NCI-H524 treated with DMSO at 0.1 percent for 48 hours (cell line): ENCODE measurements around the gene RPS19.

ENCODE experiments used
- DNase-seq: peaks from one replicate; lab custom pipeline; 2025; lab: John Stamatoyannopoulos, UW

The RPS19 gene

DNA sequence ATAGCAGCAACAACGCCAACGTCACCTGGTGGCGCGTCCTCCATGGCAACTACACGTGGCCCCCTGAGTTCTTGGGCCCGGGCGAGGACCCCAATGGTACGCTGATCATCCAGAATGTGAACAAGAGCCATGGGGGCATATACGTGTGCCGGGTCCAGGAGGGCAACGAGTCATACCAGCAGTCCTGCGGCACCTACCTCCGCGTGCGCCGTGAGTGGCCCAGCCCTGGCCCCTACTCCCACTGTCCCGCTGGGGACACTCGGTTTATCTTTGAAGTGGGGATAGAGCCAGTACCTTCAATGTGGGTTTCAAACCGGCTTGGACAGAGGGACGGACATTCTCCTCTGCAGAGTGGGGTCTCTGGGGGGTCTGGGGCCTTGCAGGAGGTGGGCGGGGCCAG is 19.0 kb downstream of the RPS19 start:
- DNase-seq = no peak

DNA sequence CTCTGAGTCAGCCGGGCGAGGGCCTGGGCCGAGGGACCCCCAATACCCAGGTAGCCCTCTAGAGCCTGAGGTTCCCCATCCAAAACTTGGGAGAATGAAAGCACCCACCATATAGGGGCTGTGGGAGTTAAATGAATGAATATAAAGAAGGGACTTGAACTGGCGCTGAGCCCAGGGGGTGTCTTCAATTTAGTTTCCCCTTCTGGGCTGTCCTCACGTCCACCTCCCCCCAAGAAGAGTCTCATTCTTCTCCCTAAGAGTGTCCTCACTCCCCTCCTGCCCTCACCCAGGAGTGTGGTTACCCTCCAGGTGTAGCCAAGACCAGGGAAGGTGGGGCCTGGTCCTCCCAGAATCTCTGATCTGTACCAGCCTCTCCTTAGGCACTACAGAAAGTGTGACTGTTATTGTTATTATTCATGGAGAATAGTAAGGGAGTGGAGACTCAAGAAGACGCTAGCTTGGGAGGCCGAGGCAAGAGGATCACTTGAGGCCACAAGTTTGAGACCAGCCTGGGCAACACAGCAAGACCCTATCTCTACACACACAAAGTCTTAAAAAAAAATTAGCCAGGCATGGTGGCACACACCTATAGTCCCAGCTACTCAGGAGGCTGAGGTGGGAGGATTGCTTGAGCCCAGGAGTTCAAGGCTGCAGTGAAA is 19.7 kb downstream of the RPS19 start:
- no peak for DNase-seq

DNA sequence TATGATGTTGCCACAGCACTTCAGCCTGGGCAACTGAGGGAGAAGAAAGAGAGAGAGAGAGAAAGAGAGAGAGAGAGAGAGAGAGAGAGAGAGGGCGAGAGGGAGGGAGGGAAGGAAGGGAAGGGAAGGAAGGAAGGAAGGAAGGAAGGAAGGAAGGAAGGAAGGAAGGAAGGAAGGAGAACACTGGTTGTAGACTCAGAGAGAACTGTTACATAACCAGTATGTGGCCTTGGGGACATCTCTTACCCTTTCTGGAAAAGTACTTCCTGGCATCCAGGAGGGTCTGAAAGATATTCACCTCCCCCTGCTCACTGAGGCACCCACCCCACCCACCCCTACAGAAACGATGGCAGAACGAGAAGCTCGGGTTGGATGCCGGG is 20.3 kb downstream of the RPS19 start:
- no peak for DNase-seq

DNA sequence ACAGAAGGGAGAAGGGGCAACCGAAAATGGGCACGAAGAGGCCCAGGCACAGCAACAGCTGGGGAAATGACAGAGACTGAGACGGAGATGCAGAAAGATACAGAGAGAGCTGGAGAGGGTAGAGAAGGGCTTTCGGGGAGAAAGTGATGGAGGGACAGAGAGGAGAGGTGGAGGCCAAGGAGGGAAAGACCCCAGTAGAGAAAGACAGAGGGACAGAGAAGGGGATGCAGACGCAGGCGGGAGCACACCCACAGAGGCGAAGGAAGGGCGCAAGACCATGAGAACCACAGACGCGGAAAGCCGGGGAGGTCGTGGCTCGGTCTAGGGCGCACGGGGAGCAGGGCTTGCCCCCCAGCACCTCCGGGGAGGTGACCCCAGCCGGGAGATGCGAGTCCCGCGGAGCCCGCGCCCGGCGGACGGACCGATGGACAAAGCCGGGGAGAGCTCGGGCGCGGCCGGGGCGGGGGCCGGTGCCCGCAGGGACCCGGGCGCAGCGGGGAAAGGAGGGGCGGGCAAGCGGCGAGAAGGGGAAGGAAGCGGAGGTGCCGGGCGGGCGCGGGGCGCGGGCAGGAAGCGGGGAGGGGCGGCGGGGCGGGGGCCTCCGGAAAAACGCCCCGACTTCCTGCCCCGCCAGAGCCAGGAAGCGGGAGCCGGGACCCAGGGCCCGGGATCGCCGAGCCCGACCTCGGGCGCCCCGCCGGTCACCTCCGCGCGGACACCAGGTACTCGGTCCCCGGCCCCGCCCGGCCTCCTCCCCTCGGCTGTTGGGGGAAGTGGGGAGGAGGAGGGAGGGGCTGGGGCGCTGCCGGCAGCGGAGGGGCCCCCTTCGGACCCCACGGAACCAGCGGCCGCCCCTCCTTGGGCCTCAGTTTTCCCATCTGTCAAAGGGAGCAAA is 22.8 kb downstream of the RPS19 start, which contains the start of gene ARHGEF1:
ARHGEF1 (plus strand) TSS at position 617 of the 895 bp plus-strand sequence. CDS start 4,899 bp downstream, outside the sequence.
- no peak for DNase-seq

DNA sequence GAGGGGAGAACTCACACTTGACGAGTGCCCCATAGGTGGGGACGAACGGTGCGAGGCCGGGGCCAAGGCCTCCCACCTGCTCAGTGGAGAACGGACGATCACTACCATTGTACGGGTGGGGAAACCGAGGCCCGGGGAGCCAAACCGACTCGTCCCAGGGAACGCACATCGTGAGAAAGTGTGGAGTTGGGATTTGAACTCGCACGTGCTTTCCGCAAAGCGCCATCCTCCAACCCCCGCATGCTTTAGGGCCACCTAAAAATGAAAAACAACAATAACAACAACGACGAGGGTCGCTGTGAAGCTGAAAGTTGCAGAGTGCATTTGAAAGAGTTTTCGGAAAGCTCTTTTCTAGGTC is 23.4 kb downstream of the RPS19 start:
- no peak for DNase-seq

DNA sequence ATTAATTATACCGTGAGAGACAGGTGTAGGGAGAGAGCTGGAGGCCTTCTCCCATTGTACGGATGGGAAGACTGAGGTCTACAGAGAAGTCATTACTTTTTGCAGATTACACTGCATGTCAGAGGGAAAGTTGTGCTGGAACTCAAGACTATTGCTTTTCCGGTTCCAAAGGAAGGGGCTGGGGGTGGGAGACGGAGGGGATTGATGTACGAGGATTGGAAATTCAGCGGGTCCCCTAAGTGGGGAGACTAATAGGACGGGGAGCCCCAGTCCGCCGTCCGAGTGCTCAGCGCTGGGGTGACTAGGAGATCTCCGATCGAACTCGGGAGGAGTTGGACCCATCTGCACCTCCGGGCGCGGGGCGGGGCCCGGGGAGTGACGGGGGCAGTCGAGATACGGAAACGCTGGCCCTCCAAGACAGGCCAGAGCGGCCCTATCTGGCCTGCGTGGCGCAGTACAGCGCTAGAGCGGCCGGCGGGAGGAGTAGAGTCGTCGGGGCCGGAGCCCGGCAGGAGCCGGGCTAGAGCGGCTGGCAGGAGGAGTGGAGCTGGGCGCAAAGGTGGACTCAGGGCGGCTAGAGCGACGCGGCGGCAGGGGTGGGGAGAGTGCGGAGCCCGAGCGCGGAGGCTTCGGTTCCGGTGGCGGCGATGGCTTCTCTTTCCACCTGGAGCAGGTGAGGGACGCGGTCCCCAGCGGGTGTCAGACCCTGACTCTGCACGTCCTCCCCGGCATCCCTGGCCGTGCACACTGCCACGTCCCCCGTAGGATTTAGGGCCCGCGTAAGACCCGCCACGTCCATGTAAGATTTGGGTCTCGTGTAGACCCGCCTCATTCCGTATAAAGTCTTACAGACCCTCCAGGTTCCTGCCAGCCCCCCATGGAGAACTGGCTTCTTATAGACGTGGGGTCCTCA is 24.0 kb downstream of the RPS19 start:
- DNase-seq = peak; percentile 91

DNA sequence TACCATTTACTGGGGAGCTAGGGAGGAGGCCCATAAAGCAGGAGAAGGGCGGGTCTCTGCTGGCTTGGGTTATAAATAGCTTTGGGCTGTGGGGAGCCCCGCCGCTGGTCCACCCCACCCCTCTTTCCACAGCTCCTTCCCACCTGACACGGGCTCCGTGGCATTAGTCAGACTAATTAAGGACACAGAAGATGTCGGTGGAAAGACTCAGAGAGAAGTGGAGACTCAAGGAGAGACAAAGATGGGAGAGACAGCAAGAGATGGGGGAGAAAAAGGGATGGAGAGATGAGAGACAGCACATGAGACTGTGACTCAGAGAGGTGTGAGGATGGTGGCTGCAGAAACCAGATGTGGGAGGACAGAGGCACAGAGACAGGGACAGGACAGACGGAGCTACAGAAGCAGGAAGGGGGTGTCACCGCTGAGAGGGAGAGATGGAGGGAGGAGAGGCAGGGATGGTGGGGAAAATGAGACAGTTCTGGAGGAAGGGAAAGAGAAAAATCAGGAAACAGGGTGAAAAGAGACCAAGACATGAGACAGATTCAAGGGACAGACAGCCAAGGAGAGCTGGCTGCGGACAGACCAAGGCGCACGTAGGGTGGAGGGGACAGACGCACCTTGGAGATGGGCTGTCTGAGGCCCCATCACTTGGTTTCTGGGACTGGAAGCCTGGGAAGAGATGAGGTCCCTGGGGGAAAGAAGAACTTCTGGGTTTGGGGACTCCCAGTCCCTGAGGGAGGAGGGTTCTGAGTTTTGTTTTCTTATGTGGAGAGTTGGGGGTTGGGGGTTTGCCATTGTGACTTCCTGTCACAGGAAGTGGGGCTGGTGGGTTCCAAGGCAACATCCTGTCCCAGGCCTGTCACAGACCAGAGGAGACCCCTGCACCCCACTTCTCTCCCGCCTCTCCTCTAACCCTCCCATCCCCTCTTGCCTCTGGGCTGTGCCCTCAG is 27.0 kb downstream of the RPS19 start:
- no peak for DNase-seq

DNA sequence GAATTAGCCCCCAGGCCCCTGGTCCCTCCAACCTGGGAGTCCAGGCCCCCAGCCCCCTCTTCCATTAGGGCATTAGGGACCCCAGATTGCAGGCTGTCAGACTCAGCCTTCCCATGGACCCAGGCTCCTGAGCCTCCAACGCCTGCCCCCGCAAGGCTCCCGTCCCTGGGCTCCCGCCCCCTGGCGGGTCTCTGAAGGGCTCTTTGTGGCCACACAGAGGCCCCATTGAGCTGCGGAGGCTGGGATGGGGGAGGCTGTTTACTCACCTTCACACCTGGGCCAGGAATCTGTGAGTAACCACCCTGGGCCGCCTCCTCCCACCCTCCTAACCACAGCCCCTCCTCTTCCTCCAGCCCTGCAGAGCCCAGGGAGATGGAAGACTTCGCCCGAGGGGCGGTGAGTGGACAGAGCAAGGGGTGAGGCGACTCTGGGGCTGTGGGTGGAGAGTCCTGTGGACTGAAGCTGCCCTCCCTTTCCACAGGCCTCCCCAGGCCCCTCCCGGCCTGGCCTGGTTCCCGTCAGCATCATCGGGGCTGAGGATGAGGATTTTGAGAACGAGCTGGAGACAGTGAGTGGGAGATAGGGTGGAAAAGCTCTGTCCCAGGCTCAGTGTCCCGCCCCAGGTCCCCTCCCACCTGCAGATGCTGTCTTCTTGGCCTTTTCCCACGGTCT is 27.8 kb downstream of the RPS19 start:
- DNase-seq = no peak

DNA sequence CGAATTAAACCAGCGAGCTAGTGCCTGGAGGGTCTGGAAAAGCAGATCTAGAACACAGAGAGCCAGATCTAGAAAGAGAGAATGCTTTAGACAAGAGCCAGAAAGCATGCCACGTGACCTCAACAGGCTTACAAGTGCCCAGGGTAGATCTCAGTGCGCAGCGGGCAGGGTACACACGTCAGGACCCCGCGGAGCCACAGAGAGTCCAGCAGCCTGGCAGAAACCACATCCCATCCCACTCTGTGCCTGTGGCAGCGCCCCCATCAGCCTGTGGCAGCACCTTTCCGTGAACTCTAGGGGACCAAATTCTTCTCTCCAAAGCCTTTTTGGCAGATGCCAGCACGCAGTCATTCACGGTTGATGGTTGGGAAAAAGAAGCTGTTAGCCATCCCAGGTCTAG is 28.9 kb downstream of the RPS19 start:
- no peak for DNase-seq

DNA sequence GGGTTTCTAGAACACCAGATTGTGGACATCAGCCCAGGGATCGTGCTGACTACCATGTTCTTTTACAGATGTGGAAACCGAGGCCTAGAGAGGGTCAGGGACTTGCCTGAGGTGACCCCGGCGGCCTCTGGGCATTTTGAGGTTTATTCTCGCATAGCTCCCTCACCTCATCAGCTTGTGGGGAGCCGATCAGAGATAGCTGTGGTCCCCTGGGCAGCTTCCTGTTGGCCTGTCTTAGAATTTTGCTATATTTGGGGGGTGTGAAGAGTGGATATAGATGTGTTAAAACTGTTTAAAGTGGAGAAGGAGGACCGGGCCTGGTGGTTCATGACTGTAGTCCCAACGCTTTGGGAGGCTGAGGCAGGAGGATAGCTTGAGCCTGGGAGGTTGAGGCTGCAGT is 29.8 kb downstream of the RPS19 start:
- no peak for DNase-seq

DNA sequence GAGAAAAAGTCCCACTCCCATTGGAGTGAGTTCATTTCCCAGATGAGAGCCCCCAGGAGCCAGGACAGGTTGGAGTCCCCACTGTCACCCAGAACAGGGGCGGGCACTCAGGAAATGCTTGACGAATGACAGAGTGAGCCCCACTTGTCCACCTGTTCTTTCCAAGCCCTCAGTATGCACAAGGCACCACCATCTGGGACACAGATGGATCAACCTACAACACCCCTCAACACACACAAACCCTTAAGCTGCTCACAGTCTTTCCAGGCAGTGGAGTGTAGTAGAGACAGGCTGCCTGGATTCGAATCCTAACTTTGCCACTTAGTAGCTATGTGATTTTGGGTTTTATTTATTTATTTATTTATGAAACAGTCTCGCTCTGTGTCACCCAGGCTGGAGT is 30.9 kb downstream of the RPS19 start:
- peak; percentile 81 for DNase-seq

DNA sequence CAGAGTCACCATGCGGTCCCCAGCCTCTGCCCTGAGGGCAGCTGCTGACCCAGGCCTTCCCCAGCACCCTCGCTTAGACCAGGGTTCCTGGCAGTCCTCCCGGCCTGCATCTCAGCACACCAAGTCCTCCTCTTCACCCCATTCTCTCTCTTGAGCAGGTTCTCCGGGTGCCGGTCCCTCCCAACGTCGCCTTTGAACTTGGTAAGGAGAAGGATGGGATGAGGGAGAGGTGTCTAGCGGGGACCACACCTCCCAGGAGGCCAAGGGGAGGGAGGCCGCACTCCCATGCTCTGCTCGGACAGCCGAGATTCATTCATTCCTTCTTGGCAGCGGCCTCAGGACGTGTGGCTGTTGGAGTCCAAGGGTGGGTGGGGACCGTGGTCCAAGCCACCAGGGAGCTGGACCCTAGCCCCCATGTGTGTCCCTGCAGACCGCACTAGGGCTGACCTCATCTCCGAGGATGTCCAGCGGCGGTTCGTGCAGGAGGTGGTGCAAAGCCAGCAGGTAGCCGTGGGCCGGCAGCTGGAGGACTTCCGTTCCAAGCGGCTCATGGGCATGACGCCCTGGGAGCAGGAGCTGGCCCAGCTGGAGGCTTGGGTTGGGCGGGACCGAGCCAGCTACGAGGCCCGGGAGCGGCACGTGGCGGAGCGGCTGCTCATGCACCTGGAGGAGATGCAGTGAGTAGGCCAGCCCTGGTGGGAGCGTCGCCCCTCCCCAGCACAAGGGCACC is 32.3 kb downstream of the RPS19 start:
- DNase-seq = no peak

DNA sequence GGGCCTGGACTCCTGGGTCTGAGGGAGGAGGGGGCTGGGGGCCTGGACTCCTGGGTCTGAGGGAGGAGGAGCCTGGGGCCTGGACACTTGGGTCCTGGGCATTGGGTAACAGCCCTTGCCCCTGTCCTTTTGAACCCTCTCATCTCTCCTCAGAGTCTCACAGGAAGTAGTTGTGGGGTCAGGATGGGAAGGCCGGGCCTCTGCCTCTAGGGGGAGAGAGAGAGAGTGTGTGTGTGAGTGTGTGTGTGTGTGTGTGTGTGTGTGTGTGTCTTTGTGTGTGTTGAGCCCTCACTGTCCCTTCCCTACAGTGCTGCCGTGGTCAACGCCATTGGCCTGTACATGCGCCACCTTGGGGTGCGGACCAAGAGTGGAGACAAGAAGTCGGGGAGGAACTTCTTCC is 33.8 kb downstream of the RPS19 start:
- no peak for DNase-seq

DNA sequence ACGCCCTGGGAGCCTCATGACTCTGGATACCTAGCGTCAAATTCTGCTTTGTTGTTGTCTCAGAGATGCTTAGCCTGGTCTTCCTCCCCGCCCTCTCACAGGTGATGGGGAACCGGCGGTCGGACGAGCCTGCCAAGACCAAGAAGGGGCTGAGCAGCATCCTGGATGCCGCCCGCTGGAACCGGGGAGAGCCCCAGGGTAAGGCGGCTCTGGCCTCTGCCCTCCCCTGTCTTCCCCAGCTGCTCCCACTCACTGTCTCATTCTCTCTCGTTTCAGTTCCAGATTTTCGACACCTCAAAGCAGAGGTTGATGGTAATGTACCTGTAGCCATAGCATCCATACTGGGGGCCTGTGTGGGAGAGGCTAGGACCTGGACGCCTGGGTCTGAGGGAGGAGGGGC is 34.3 kb downstream of the RPS19 start:
- DNase-seq = no peak

DNA sequence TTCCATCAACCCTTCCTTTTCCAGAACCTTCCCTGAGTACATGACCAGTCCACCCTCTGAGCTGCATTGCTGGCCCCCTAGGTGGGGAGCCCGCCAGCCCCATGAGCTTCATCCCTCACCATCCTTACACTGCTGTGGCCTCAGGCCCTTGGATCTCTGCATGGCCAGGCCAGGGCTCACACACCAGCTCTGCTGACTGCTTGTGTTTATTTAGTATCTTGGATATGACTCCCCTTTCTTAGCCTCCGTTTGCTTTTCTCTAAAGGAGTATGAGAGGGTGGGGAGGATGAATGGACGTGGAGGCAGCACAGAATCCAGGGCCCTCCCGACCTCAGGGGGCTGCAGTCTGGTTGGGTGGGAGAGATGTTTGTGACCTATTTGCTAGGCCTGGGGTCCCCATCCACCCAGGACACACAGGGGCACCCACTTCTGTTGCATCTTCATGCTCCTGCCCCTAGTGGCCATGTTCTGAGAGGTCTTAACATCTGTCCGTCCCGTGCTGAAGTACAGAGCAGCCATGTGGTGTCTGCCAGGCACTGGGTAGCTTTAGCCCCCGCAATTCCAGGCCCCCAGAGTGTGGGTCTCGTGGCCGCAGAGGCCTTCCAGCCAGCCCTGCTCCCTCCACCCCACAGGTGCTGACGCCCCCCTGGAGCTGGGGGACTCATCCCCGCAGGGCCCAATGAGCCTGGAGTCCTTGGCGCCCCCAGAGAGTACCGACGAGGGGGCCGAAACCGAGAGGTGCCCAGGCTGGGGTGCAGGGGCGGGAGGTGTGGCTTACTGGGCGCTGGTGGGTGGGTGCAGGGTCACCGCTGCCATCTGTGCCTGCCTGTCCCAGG is 35.9 kb downstream of the RPS19 start:
- peak; percentile 3 for DNase-seq

DNA sequence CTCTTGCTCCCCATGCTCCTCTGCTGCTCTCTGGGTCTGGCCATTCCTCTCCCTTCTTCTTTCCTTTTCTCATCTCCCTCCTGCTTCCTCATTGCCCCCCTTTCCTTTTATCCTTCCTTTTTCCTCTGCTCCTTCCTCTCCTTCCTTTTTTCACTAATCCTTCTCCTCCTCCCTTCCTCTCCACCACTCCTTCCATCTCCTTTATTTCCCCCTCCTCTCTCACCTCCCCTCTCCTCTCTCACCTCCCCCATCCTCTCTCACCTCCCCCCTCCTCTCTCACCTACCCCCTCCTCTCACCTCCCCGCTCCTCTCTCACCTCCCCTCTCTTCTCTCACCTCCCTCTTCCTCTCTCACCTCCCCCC is 36.5 kb downstream of the RPS19 start:
- no peak for DNase-seq

DNA sequence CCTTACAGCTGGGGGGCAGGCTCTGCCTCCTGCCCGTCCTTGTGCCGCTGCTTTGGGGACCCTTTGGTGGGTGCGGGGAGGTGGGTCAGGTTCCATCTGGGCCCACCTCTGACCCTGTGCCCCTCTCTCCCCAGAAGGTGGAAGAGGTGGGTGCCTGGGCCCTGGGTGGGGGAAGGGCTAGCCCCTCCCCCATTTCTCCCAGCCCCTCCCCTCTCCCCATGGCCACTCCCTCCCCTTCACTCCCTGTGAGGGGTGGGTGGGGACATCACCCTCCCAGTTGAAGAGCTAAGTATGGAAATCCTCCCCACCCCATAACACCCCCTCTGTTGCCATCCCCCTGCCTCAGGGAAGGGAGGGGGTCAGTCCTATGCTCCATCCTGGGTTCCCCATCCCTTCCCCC is 37.1 kb downstream of the RPS19 start:
- DNase-seq = no peak

DNA sequence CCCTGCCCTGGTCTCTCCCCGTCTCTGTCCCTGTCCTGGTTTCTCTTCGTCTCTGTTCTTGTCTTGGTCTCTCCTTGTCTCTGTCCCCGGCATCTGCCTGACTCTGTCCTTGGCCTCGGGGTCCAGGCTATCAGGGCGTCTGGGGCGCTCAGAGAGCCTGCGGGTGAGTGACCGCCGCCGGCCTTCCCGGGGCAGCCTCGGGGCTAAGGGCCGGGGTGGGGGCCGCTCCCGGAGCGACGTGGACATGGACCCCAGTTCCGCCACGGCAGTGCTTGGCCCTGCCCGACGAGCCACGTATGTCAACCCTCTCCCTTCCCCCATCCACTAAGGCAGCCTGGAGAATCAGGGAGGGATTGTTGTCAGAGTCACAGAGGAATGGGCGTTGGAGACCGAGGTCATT is 37.8 kb downstream of the RPS19 start:
- DNase-seq = no peak

DNA sequence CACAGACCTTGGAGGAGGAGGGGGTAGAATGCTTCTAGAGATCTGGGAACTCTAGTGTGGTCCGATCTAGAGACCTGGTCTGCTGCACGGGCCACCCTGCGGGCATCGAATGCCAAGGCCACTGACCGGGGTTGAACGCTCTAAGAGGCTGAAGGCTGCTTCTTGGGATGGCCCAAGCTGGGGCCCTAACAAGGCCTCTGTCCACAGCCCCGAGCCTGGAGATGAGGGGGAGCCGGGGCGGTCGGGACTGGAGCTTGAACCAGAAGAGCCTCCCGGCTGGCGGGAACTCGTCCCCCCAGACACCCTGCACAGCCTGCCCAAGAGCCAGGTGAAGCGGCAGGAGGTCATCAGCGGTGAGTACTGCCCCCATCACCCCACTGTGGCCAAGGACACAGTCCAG is 38.2 kb downstream of the RPS19 start:
- no peak for DNase-seq
